K562 (cell line): ENCODE results near the gene GFOD1. TPM values are rescaled to one million over a fixed set of nuclear protein-coding genes. Genes with fewer than 3 reads are reported as not detected.

ENCODE experiments used
- CHD1 ChIP-seq: fragments of 200-600 bp; sonication (generic); IDR thresholded peaks from one replicate; pipeline ENCODE4 v1.6.1; 2012; ENCODE audit warnings: mild to moderate bottlenecking, moderate library complexity, low read length, inconsistent platforms
- DEAF1 ChIP-seq: fragments of 450-650 bp; formaldehyde crosslinking; IDR thresholded peaks from 2 replicates; pipeline ENCODE4 v1.4.0; 2020; ENCODE audit warnings: mild to moderate bottlenecking, moderate library complexity
- ETS2 ChIP-seq: IDR thresholded peaks from 2 replicates; pipeline ENCODE4 v1.6.1; 2016; ENCODE audit warnings: borderline replicate concordance, missing genetic modification characterization, mild to moderate bottlenecking, moderate library complexity, missing compliant biosample characterization; ENCODE audit not compliant: poor library complexity, severe bottlenecking
- FOXJ3 ChIP-seq: sonication (generic); formaldehyde crosslinking; IDR thresholded peaks from 2 replicates; pipeline ENCODE4 v1.4.0; 2020; ENCODE audit warnings: mild to moderate bottlenecking, missing genetic modification reagents
- HINFP ChIP-seq: fragments of 450-650 bp; conservative IDR thresholded peaks from 2 replicates; pipeline ENCODE4 v1.6.1; 2016; ENCODE audit warnings: missing genetic modification characterization, low read depth, mild to moderate bottlenecking, control low read depth, missing compliant biosample characterization
- KDM2B ChIP-seq: fragments of 250-450 bp; sonication (Bioruptor Pico); IDR thresholded peaks from 2 replicates; pipeline ENCODE4 v1.8.0; 2021; ENCODE audit warnings: mild to moderate bottlenecking, moderate library complexity
- NCOA4 ChIP-seq: fragments of 450-650 bp; IDR thresholded peaks from 2 replicates; pipeline ENCODE4 v1.6.1; 2018; ENCODE audit warnings: mild to moderate bottlenecking; ENCODE audit not compliant: partially characterized antibody
- NONO ChIP-seq, 2 experiments: fragments of 200-400 bp in 1 of 2; fragments of 450-650 bp in 1 of 2; formaldehyde crosslinking in 1 of 2; IDR thresholded peaks; 2 replicates each; pipeline ENCODE4 v1.6.1; 2017; ENCODE audit warnings: low read depth in 2 of 2, mild to moderate bottlenecking in 2 of 2, moderate library complexity in 2 of 2, low read length in 1 of 2
- POLR3A ChIP-seq: IDR thresholded peaks from 2 replicates; pipeline ENCODE4 v1.6.1; 2011; ENCODE audit warnings: borderline replicate concordance, mild to moderate bottlenecking, moderate library complexity; ENCODE audit not compliant: insufficient read length, insufficient read depth; ENCODE audit errors: extremely low read depth
- PRDM10 ChIP-seq: fragments of 450-650 bp; IDR thresholded peaks from 2 replicates; pipeline ENCODE4 v1.6.1; 2018; ENCODE audit not compliant: partially characterized antibody
- RAD21 ChIP-seq, 2 experiments: fragments of 250-450 bp in 1 of 2; fragments of 450-650 bp in 1 of 2; sonication (Bioruptor Pico) in 1 of 2; formaldehyde crosslinking in 1 of 2; IDR thresholded peaks in 1 of 2; conservative IDR thresholded peaks in 1 of 2; 2 replicates each; pipeline versions ENCODE4 v1.4.0 to v1.8.0; 2020 to 2022; ENCODE audit warnings: mild to moderate bottlenecking in 2 of 2, moderate library complexity in 1 of 2
- TCF15 ChIP-seq: fragments of 250-450 bp; sonication (Bioruptor Pico); IDR thresholded peaks from 2 replicates; pipeline ENCODE4 v1.8.0; 2022; ENCODE audit warnings: moderate library complexity, mild to moderate bottlenecking, inconsistent platforms
- ZEB2 ChIP-seq: fragments of 450-650 bp; IDR thresholded peaks from 2 replicates; pipeline ENCODE4 v1.6.1; 2016
- ZMIZ1 ChIP-seq, 2 experiments: fragments of 150-350 bp in 1 of 2; IDR thresholded peaks; 2 replicates each; pipeline ENCODE4 v1.6.1; 2012 to 2016; ENCODE audit warnings: low read depth in 2 of 2, low read length in 2 of 2, mild to moderate bottlenecking in 1 of 2, moderate library complexity in 1 of 2
- polyA plus RNA-seq, 8 experiments: library from polyadenylated mRNA; depleted of rRNA in 4 of 8; stranded (reverse) in 5 of 8; unstranded in 3 of 8; fragments of >200 nt; fragmentation: Nextera tagmentation in 2 of 8; fragmentation: Illumina TruSeq in 1 of 8; extraction: Ambion mirVana in 2 of 8; extraction: Trizol in 1 of 8; gene quantifications; 2 replicates each; pipeline versions ENCODE4 v1.2.1 to v1.2.3, GENCODE V29; 2011 to 2014; ENCODE audit warnings: inconsistent platforms in 1 of 8, missing spikeins in 1 of 8
- total RNA-seq, 7 experiments: library from RNA; depleted of rRNA in 6 of 7; stranded (reverse); fragments of >200 nt in 6 of 7; fragmentation: Illumina TruSeq in 2 of 7; extraction: Trizol in 2 of 7; gene quantifications; 2 replicates each; pipeline versions ENCODE4 v1.2.1 to v1.2.3, GENCODE V29; 2011 to 2021; ENCODE audit warnings: low replicate concordance in 1 of 7

The GFOD1 gene
- total and polyA plus RNA-seq, 9 of the 15 experiments (the other 6 are each of a cell fraction or from before 2014, with no cell fraction given), result 3.8 to 12.0 (median 8.2) TPM

- TF ChIP-seq PRDM10 (no peak), NCOA4 (no peak), NONO (IDR thresholded peaks at IDR 0.05; ENCODE audit: low read depth in 2 of 2, low read length in 1 of 2) (peak; percentile 6 to 72; a peak in 3 of 4 replicates), HINFP (no peak), ETS2 (no peak), RAD21 (CRISPR knock-in tag; conservative IDR thresholded peaks at IDR 0.05 in 1 of 2, IDR thresholded peaks at IDR 0.05 in 1 of 2) (no peak; a peak in 1 of 4 replicates), DEAF1 (CRISPR knock-in tag) (no peak), KDM2B (CRISPR knock-in tag) (peak; percentile 83), TCF15 (CRISPR knock-in tag) (no peak), ZMIZ1 (IDR thresholded peaks at IDR 0.05; ENCODE audit: low read depth in 2 of 2, low read length in 2 of 2) (no peak), CHD1 (peak; percentile 87), ZEB2 (no peak), FOXJ3 (CRISPR knock-in tag) (no peak), POLR3A (no peak)
These were observed at the start of gene GFOD1 (continued) for GRCh38 chr6:13487122-13488014.
